ENCODE measurements around the gene PHF12.
"Not testable (repeated sequence)": the region's sequence is repeated elsewhere in the genome, so short reads cannot be mapped to it uniquely, and the experiment has no call there.

The PHF12 gene

GRCh38 chr17:28911411-28912045, 39.8 kb downstream of the PHF12 start:
- no peak for DNase-seq (ENCODE audit: insufficient read length, low spot score)
- FAIRE-seq: no peak
- no peak for TF ChIP-seq SPI1 (IDR thresholded peaks at IDR 0.05; ENCODE audit: low read depth, low read length)
- TF ChIP-seq POLR2AphosphoS5 (IDR thresholded peaks at IDR 0.05; ENCODE audit: low read depth, low read length): no peak
- TF ChIP-seq PAX5 (IDR thresholded peaks at IDR 0.05; ENCODE audit: insufficient read depth, low read length, severe bottlenecking): no peak
- TF ChIP-seq POU2F2 (IDR thresholded peaks at IDR 0.05; ENCODE audit: low read depth, low read length): no peak
- no peak for TF ChIP-seq TAF1 (IDR thresholded peaks at IDR 0.05; ENCODE audit: low read depth, low read length)

- TF ChIP-seq POU2F2 (IDR thresholded peaks at IDR 0.05; ENCODE audit: low read depth, low read length): no peak
- TF ChIP-seq SPI1 (IDR thresholded peaks at IDR 0.05; ENCODE audit: low read depth, low read length): no peak
- FAIRE-seq (no peak), DNase-seq (ENCODE audit: insufficient read length, low spot score) (no peak)
Observed at GRCh38 chr17:28910534-28910933, 40.8 kb downstream of the PHF12 start.

GRCh38 chr17:28908640-28909167, 42.6 kb downstream of the PHF12 start:
- FAIRE-seq (peak; percentile 5), DNase-seq (ENCODE audit: insufficient read length, low spot score) (no peak)
- no peak for TF ChIP-seq POLR2A (IDR thresholded peaks at IDR 0.05; ENCODE audit: low read depth, low read length)
- TF ChIP-seq PAX5 (IDR thresholded peaks at IDR 0.05; ENCODE audit: insufficient read depth, low read length, severe bottlenecking): no peak
- no peak for TF ChIP-seq TAF1 (IDR thresholded peaks at IDR 0.05; ENCODE audit: low read depth, low read length)
- no peak for TF ChIP-seq POU2F2 (IDR thresholded peaks at IDR 0.05; ENCODE audit: low read depth, low read length)
- TF ChIP-seq SPI1 (IDR thresholded peaks at IDR 0.05; ENCODE audit: low read depth, low read length): no peak
- TF ChIP-seq POLR2AphosphoS5 (IDR thresholded peaks at IDR 0.05; ENCODE audit: low read depth, low read length): no peak

- TF ChIP-seq POLR2A (IDR thresholded peaks at IDR 0.05; ENCODE audit: low read depth, low read length) (no peak), POU2F2 (IDR thresholded peaks at IDR 0.05; ENCODE audit: low read depth, low read length) (no peak), PAX5 (IDR thresholded peaks at IDR 0.05; ENCODE audit: insufficient read depth, low read length, severe bottlenecking) (no peak)
- FAIRE-seq (no peak), DNase-seq (ENCODE audit: insufficient read length, low spot score) (no peak)
Observed at GRCh38 chr17:28907709-28908475, 43.4 kb downstream of the PHF12 start.

- TF ChIP-seq POU2F2 (IDR thresholded peaks at IDR 0.05; ENCODE audit: low read depth, low read length) (no peak), TAF1 (IDR thresholded peaks at IDR 0.05; ENCODE audit: low read depth, low read length) (no peak), PAX5 (IDR thresholded peaks at IDR 0.05; ENCODE audit: insufficient read depth, low read length, severe bottlenecking) (no peak), SPI1 (IDR thresholded peaks at IDR 0.05; ENCODE audit: low read depth, low read length) (no peak), POLR2AphosphoS5 (IDR thresholded peaks at IDR 0.05; ENCODE audit: low read depth, low read length) (no peak), POLR2A (IDR thresholded peaks at IDR 0.05; ENCODE audit: low read depth, low read length) (no peak)
- FAIRE-seq (no peak), DNase-seq (ENCODE audit: insufficient read length, low spot score) (no peak)
Observed at GRCh38 chr17:28906706-28907438, 44.4 kb downstream of the PHF12 start.

- DNase-seq (ENCODE audit: insufficient read length, low spot score): no peak
- TF ChIP-seq SPI1 (IDR thresholded peaks at IDR 0.05; ENCODE audit: low read depth, low read length) (no peak), POLR2A (IDR thresholded peaks at IDR 0.05; ENCODE audit: low read depth, low read length) (no peak), POLR2AphosphoS5 (IDR thresholded peaks at IDR 0.05; ENCODE audit: low read depth, low read length) (no peak), POU2F2 (IDR thresholded peaks at IDR 0.05; ENCODE audit: low read depth, low read length) (no peak), TAF1 (IDR thresholded peaks at IDR 0.05; ENCODE audit: low read depth, low read length) (no peak), PAX5 (IDR thresholded peaks at IDR 0.05; ENCODE audit: insufficient read depth, low read length, severe bottlenecking) (no peak)
Observed at GRCh38 chr17:28906276-28906675, 45.0 kb downstream of the PHF12 start.

GRCh38 chr17:28904800-28905199, 46.5 kb downstream of the PHF12 start:
- no peak for TF ChIP-seq POLR2AphosphoS5 (IDR thresholded peaks at IDR 0.05; ENCODE audit: low read depth, low read length)
- TF ChIP-seq POLR2A (IDR thresholded peaks at IDR 0.05; ENCODE audit: low read depth, low read length): no peak
- no peak for TF ChIP-seq POU2F2 (IDR thresholded peaks at IDR 0.05; ENCODE audit: low read depth, low read length)
- no peak for TF ChIP-seq SPI1 (IDR thresholded peaks at IDR 0.05; ENCODE audit: low read depth, low read length)
- no peak for TF ChIP-seq PAX5 (IDR thresholded peaks at IDR 0.05; ENCODE audit: insufficient read depth, low read length, severe bottlenecking)
- FAIRE-seq (no peak), DNase-seq (ENCODE audit: insufficient read length, low spot score) (no peak)

More at GRCh38 chr17:28906276-28906675, 45.0 kb downstream of the PHF12 start:
- FAIRE-seq: no peak

- FAIRE-seq; DNase-seq (ENCODE audit: insufficient read length, low spot score): not testable (repeated sequence)
Observed at GRCh38 chr17:28903546-28903841, 47.8 kb downstream of the PHF12 start.

GRCh38 chr17:28902819-28903545, 48.3 kb downstream of the PHF12 start, which contains the start of gene DHRS13:
Gene DHRS13 (minus strand): TSS chr17:28903079. CDS start chr17:28902944, 135 bp downstream.
- FAIRE-seq (peak; percentile 98), DNase-seq (ENCODE audit: insufficient read length, low spot score) (peak; percentile 95)
- TF ChIP-seq POU2F2 (IDR thresholded peaks at IDR 0.05; ENCODE audit: low read depth, low read length) (0 out of 2 replicates have a peak, but pooled peaks have one; percentile 10), POLR2AphosphoS5 (IDR thresholded peaks at IDR 0.05; ENCODE audit: low read depth, low read length) (no peak), TAF1 (IDR thresholded peaks at IDR 0.05; ENCODE audit: low read depth, low read length) (0 out of 2 replicates have a peak, but pooled peaks have one; percentile 31), PAX5 (IDR thresholded peaks at IDR 0.05; ENCODE audit: insufficient read depth, low read length, severe bottlenecking) (peak; percentile 75)
